Measurements from ENCODE around the gene TECTB. TPM values are rescaled to one million over a fixed set of nuclear protein-coding genes. Genes with fewer than 3 reads are reported as not detected.

The TECTB gene
- total and polyA plus RNA-seq, 9 of the 15 experiments (the other 6 are each of a cell fraction or from before 2014, with no cell fraction given), result not detected

GRCh38 chr10:112261281-112261822 is 21.8 kb upstream of the TECTB start (continued):
- TF ChIP-seq MGA (IDR thresholded peaks at IDR 0.05) (peak; percentile 37), MAFG (tag; conservative IDR thresholded peaks at IDR 0.05) (peak; percentile 88)
